Measurements from ENCODE around the gene SORCS2. TPM values are rescaled to one million over a fixed set of nuclear protein-coding genes. Genes with fewer than 3 reads are reported as not detected.

Gene SORCS2
- total RNA-seq, 1 donor from 2014 or later: 3.0 TPM

DNA sequence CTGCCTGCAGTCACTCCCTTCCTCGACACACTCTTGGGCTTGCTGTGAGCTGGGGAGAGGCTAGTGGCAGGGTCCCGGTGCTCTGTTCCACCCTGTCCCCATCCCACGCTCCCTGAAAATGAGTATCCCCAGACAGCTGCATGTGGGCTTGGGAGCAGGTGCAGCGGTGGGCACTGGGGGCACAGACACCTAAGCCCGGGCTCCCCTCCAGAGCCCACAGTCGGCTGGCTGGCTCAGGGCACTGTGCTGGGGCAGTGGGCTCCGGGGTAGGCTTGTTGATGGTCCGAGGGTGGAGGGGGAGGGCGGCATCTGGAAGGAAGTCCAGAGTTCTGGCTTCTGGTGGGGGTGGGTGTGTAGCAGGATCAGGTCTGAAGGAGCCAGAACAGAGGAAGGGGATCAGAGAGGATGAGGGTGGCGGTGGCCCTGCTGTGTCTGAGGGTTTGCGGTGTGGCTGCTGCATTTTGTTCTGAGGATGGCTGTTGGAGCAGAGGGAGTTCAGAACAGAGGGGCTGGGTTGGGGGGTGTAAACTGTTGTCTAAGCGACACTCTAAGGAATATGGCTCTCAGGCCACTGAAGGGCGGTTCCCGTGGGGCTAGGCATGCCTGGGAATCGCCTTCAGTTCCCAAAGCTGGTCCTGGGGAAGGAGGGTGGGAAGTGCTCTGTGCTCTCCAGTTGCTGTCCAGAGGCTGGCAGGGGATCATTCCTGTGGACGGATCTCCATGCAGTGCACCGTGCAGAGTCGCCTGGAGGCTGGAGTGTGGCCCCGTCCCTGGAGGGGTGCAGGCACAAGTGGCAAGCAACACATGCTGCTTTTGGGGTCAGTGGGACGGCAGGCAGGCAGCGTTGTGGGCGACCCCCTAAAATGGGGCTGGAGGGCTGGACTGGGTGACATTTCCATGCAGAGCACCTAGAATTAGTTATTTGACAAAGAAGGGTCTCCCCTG, 114.0 kb downstream of the SORCS2 start:
- Mint-ChIP-seq H3K9me3 (ENCODE audit: unreplicated experiment) (no peaks in the 10 kb centered on the region), H3K36me3 (ENCODE audit: unreplicated experiment) (no peaks in the 10 kb centered on the region), H3K4me3 (ENCODE audit: unreplicated experiment) (no peak overlapping the region), H3K27me3 (ENCODE audit: unreplicated experiment) (peaks cover 57% of the 10 kb centered on the region), H3K27ac (ENCODE audit: unreplicated experiment) (no peak overlapping the region), H3K4me1 (ENCODE audit: unreplicated experiment) (no peaks in the 10 kb centered on the region)
- no peak for DNase-seq (ENCODE audit: extremely low spot score, unreplicated experiment)
- TF ChIP-seq, protein P1, sequence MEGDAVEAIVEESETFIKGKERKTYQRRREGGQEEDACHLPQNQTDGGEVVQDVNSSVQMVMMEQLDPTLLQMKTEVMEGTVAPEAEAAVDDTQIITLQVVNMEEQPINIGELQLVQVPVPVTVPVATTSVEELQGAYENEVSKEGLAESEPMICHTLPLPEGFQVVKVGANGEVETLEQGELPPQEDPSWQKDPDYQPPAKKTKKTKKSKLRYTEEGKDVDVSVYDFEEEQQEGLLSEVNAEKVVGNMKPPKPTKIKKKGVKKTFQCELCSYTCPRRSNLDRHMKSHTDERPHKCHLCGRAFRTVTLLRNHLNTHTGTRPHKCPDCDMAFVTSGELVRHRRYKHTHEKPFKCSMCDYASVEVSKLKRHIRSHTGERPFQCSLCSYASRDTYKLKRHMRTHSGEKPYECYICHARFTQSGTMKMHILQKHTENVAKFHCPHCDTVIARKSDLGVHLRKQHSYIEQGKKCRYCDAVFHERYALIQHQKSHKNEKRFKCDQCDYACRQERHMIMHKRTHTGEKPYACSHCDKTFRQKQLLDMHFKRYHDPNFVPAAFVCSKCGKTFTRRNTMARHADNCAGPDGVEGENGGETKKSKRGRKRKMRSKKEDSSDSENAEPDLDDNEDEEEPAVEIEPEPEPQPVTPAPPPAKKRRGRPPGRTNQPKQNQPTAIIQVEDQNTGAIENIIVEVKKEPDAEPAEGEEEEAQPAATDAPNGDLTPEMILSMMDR (IDR thresholded peaks at IDR 0.05): no peak

DNA sequence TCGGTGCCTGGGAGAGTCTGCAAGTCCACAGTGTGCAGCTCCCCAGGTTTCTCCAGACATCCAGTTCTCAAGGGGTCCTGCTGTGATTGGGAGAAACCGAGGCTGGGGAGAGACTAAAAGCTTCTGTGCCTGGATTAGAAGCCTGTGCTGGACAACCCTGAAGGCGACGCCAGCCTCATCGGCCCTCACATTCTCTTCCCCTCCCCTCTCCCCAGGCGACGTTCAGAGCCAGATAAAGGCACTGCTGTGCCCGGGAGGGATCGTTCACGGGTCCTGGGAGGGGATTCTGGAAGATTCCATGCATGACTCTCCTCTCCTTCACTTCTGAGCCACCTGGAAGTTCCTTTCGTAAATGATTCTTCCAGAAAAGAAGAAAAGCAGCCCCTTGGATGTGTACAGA, 114.6 kb downstream of the SORCS2 start:
- Mint-ChIP-seq H3K9me3 (ENCODE audit: unreplicated experiment) (no peaks in the 10 kb centered on the region), H3K4me1 (ENCODE audit: unreplicated experiment) (no peaks in the 10 kb centered on the region), H3K27ac (ENCODE audit: unreplicated experiment) (no peak overlapping the region), H3K27me3 (ENCODE audit: unreplicated experiment) (peaks cover 59% of the 10 kb centered on the region), H3K36me3 (ENCODE audit: unreplicated experiment) (no peaks in the 10 kb centered on the region), H3K4me3 (ENCODE audit: unreplicated experiment) (no peak overlapping the region)
- TF ChIP-seq, protein P1 (IDR thresholded peaks at IDR 0.05): no peak
- no peak for DNase-seq (ENCODE audit: extremely low spot score, unreplicated experiment)

DNA sequence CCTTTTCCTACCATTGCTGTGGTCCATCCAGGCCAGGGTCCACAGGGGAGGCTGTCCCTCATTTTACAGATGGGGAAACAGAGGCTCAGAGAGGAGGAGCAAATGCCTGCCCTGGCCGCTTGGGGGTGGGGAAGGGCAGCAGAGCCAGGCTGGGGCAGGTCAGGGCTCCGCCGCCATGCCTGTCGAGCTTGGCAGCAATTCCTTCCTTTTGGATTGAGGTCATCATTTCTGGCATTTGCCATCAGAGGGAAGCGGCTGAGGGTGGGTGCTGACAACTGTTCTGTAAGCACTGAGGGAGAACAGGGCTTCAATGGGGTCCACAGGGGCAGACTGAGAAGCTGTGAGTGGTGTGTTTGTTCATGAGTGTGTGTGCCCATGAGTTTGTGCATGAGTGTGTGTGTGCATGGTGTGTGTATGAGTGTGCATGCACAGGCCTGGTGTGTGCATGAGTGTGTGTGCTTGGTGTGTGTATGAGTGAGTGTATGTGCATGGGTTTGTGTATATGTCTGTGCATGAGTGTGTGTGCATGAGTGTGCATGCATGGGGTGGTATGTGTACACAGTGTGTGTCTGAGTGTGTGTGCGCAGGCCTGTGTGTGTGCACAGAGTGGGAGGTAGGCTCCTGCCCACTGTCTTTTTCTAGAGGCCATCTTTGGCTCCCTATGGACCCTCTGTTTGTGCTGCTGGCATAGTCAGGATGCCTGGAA, 115.2 kb downstream of the SORCS2 start:
- TF ChIP-seq, protein P1 (IDR thresholded peaks at IDR 0.05): no peak

DNA sequence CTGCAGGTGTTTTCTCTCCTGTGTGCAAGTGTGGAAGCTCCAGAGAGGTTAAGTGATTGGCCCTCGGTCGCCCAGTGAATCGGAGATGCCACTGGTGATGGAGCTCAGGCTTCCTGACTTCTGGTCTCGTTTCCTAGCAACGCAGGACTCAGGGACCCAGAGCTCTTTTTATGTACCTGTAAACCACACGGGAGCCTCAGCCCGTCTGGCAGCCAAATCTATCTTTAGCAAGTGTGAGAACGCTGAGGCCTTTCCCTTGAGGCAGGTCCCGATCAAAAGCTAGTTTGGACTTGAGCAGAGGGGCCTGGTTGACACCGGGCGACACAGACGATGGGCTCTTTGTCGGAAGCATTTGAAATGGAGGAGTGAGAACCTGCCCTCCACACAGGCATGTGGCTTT, 116.8 kb downstream of the SORCS2 start:
- DNase-seq (ENCODE audit: extremely low spot score, unreplicated experiment): no peak
- TF ChIP-seq, protein P1 (IDR thresholded peaks at IDR 0.05): no peak
- peaks cover 64% of the 10 kb centered on the region for H3K27me3 Mint-ChIP-seq (ENCODE audit: unreplicated experiment)
- H3K27ac Mint-ChIP-seq (ENCODE audit: unreplicated experiment): no peak overlapping the region
- no peak overlapping the region for H3K4me3 Mint-ChIP-seq (ENCODE audit: unreplicated experiment)
- no peaks in the 10 kb centered on the region for H3K4me1 Mint-ChIP-seq (ENCODE audit: unreplicated experiment)
- H3K9me3 Mint-ChIP-seq (ENCODE audit: unreplicated experiment): no peaks in the 10 kb centered on the region
- no peaks in the 10 kb centered on the region for H3K36me3 Mint-ChIP-seq (ENCODE audit: unreplicated experiment)

More for the DNA sequence above, 115.2 kb downstream of the SORCS2 start:
- peaks cover 62% of the 10 kb centered on the region for H3K27me3 Mint-ChIP-seq (ENCODE audit: unreplicated experiment)
- H3K27ac Mint-ChIP-seq (ENCODE audit: unreplicated experiment): no peak overlapping the region
- H3K36me3 Mint-ChIP-seq (ENCODE audit: unreplicated experiment): no peaks in the 10 kb centered on the region
- no peaks in the 10 kb centered on the region for H3K9me3 Mint-ChIP-seq (ENCODE audit: unreplicated experiment)
- no peak for DNase-seq (ENCODE audit: extremely low spot score, unreplicated experiment)
- H3K4me1 Mint-ChIP-seq (ENCODE audit: unreplicated experiment): no peaks in the 10 kb centered on the region
- H3K4me3 Mint-ChIP-seq (ENCODE audit: unreplicated experiment): no peak overlapping the region
